Neural cell (in vitro differentiated cells): ENCODE results near the gene PRKCZ. TPM values are rescaled to one million over a fixed set of nuclear protein-coding genes. Genes with fewer than 3 reads are reported as not detected.

Experiments
- H2AFZ ChIP-seq: fragments of 200-600, 300-800 bp; sonication (generic), shearing (Covaris generic); 2 replicates; pipeline ENCODE4 v1.6.0; 2014; ENCODE audit warnings: low read depth, mild to moderate bottlenecking, antibody characterized with exemption, low read length, moderate library complexity
- H3F3A ChIP-seq: fragments of 200-600 bp; shearing (Covaris generic); 2 replicates; pipeline ENCODE4 v1.6.1; 2016; ENCODE audit warnings: mild to moderate bottlenecking, moderate library complexity, mixed read lengths, antibody characterized with exemption, low read length; ENCODE audit not compliant: insufficient read depth, poor library complexity, severe bottlenecking
- H3K27ac ChIP-seq: fragments of 200-600, 300-800 bp; sonication (generic), shearing (Covaris generic); 2 replicates; pipeline ENCODE4 v1.5.1; 2014; ENCODE audit warnings: mild to moderate bottlenecking, low read length, moderate library complexity
- H3K27me3 ChIP-seq: fragments of 300-800, 200-600 bp; sonication (generic), shearing (Covaris generic); 2 replicates; pipeline ENCODE4 v1.6.0; 2014; ENCODE audit warnings: mild to moderate bottlenecking, low read depth, low read length, moderate library complexity; ENCODE audit not compliant: insufficient read depth
- H3K36me3 ChIP-seq: fragments of 300-800, 200-600 bp; sonication (generic), shearing (Covaris generic); 2 replicates; pipeline ENCODE4 v1.5.1; 2014; ENCODE audit warnings: mild to moderate bottlenecking, antibody characterized with exemption, low read length, moderate library complexity; ENCODE audit not compliant: insufficient read depth
- H3K4me2 ChIP-seq: fragments of 300-800, 200-600 bp; sonication (generic), shearing (Covaris generic); 2 replicates; pipeline ENCODE4 v1.6.0; 2014; ENCODE audit warnings: mild to moderate bottlenecking, low read length
- H3K4me3 ChIP-seq: fragments of 300-800, 200-600 bp; sonication (generic), shearing (Covaris generic); 2 replicates; pipeline ENCODE4 v1.5.1; 2014; ENCODE audit warnings: mild to moderate bottlenecking, low read length, moderate library complexity
- H3K79me2 ChIP-seq: fragments of 200-600 bp; shearing (Covaris generic); replicated peaks from 2 replicates; pipeline ENCODE4 v1.6.0; 2014; ENCODE audit warnings: mild to moderate bottlenecking, low read length, moderate library complexity; ENCODE audit not compliant: insufficient read depth
- H3K9ac ChIP-seq: fragments of 300-800, 200-600 bp; sonication (generic), shearing (Covaris generic); 2 replicates; pipeline ENCODE4 v1.6.1; 2016; ENCODE audit warnings: mild to moderate bottlenecking, low read length, mixed read lengths
- H3K9me2 ChIP-seq: fragments of 200-600 bp; shearing (Covaris generic); 2 replicates; pipeline ENCODE4 v1.6.1; 2016; ENCODE audit warnings: mild to moderate bottlenecking, low read length, mixed read lengths; ENCODE audit not compliant: insufficient read depth
- H3K9me3 ChIP-seq: fragments of 200-600, 300-800 bp; sonication (generic), shearing (Covaris generic); 2 replicates; pipeline ENCODE4 v1.6.1; 2016; ENCODE audit warnings: mild to moderate bottlenecking, mixed run types, low read length, moderate library complexity, mixed read lengths
- H4K20me1 ChIP-seq: fragments of 200-600 bp; shearing (Covaris generic); 2 replicates; pipeline ENCODE4 v1.6.1; 2016; ENCODE audit warnings: mild to moderate bottlenecking, mixed run types; ENCODE audit not compliant: insufficient read depth
- EP300 ChIP-seq: fragments of 450-650 bp; conservative IDR thresholded peaks from 2 replicates; pipeline ENCODE4 v1.6.1; 2014; ENCODE audit warnings: antibody characterized with exemption, mild to moderate bottlenecking, moderate library complexity; ENCODE audit not compliant: poor library complexity, severe bottlenecking
- EZH2 ChIP-seq: fragments of 200-600, 300-800 bp; shearing (Covaris generic), sonication (generic); IDR thresholded peaks from 2 replicates; pipeline ENCODE4 v1.6.1; 2014; ENCODE audit warnings: antibody characterized with exemption, low read length, borderline replicate concordance, mild to moderate bottlenecking; ENCODE audit not compliant: insufficient read depth, poor library complexity, severe bottlenecking
- MXI1 ChIP-seq: fragments of 450-650 bp; conservative IDR thresholded peaks from 2 replicates; pipeline ENCODE4 v1.6.1; 2014; ENCODE audit warnings: antibody characterized with exemption, mild to moderate bottlenecking; ENCODE audit not compliant: poor library complexity, severe bottlenecking
- POLR2AphosphoS5 ChIP-seq: IDR thresholded peaks from 2 replicates; pipeline ENCODE4 v1.6.1; 2012
- RAD21 ChIP-seq: fragments of 450-650 bp; conservative IDR thresholded peaks from 2 replicates; pipeline ENCODE4 v1.6.1; 2014; ENCODE audit warnings: antibody characterized with exemption, mild to moderate bottlenecking, moderate library complexity
- TAF1 ChIP-seq: IDR thresholded peaks from 2 replicates; pipeline ENCODE4 v1.6.1; 2012; ENCODE audit warnings: low read depth
- polyA plus RNA-seq: library from polyadenylated mRNA; depleted of rRNA; stranded (reverse); fragments of >200 nt; gene quantifications from 2 replicates; pipeline ENCODE4 v1.2.3, GENCODE V29; 2014
- TF ChIP-seq, protein P1 (sequence below): IDR thresholded peaks from 2 replicates; pipeline ENCODE4 v1.6.1; 2012; ENCODE audit warnings: borderline replicate concordance
- TF ChIP-seq, protein P2 (sequence below): fragments of 450-650 bp; IDR thresholded peaks from 2 replicates; pipeline ENCODE4 v1.5.1; 2014; ENCODE audit warnings: antibody characterized with exemption, mild to moderate bottlenecking, moderate library complexity; ENCODE audit not compliant: poor library complexity, severe bottlenecking

Gene PRKCZ
- polyA plus RNA-seq, 1 donor from 2014 or later: 54.9 TPM

DNA sequence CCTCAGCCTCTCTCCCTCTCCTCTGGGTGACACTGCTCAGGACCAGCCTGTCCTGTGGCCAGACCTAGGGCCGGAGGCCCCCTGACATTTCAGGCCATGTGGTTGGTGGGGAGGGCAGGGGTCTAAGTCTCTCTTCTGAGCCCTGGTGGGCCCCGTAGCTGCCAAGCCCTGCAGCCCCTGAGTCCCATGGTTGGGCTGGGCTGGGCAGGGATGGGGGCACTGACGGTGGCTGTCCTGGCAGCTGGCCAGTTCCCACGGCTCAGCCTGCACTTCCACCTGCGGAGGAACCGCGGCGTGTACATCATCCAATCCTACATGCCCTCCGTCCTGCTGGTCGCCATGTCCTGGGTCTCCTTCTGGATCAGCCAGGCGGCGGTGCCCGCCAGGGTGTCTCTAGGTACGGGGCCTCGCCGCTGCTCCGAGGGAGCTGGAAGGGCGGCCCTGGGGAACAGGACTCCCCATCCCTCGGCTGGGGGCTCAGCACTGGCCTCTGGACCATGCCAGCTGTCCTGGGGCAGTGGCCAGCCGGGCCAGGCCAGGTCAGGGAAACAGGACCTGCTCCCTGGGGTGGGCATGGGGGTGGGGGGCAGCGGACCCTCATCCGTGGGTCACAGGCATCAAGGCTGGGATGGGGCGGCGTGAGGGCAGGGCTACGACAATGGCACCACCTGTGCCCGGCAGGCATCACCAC lies 21.2 kb upstream of the PRKCZ start:
- Histone ChIP-seq H3K79me2 (no peaks in the 10 kb centered on the region), H3K36me3 (no peaks in the 10 kb centered on the region), H2AFZ (no peak overlapping the region), H3K27ac (no peak overlapping the region), H3K9me2 (no peaks in the 10 kb centered on the region), H3K27me3 (no peaks in the 10 kb centered on the region), H3K9me3 (no peaks in the 10 kb centered on the region), H4K20me1 (no peaks in the 10 kb centered on the region), H3K4me3 (no peak overlapping the region), H3K9ac (no peak overlapping the region), H3F3A (no peaks in the 10 kb centered on the region), H3K4me2 (no peak overlapping the region)
- TF ChIP-seq POLR2AphosphoS5: no peak

DNA sequence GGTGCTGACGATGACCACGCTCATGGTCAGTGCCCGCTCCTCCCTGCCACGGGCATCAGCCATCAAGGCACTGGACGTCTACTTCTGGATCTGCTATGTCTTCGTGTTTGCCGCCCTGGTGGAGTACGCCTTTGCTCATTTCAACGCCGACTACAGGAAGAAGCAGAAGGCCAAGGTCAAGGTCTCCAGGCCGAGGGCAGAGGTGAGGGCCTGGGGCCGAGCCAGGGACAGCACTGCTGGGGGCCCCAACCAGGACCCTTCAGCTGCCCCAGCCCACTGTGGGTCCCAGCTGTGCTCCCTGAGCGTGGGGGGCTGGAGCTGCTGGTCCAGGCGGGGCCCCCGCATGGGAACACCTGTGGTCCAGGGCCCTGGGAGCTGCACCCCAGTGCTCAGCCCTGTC lies 20.6 kb upstream of the PRKCZ start:
- Histone ChIP-seq H4K20me1 (no peaks in the 10 kb centered on the region), H2AFZ (no peak overlapping the region), H3F3A (no peaks in the 10 kb centered on the region), H3K79me2 (no peaks in the 10 kb centered on the region), H3K36me3 (no peaks in the 10 kb centered on the region), H3K9me2 (no peaks in the 10 kb centered on the region), H3K4me3 (no peak overlapping the region), H3K27ac (no peak overlapping the region), H3K27me3 (no peaks in the 10 kb centered on the region), H3K9me3 (no peaks in the 10 kb centered on the region), H3K4me2 (no peak overlapping the region), H3K9ac (no peak overlapping the region)
- no peak for TF ChIP-seq POLR2AphosphoS5

DNA sequence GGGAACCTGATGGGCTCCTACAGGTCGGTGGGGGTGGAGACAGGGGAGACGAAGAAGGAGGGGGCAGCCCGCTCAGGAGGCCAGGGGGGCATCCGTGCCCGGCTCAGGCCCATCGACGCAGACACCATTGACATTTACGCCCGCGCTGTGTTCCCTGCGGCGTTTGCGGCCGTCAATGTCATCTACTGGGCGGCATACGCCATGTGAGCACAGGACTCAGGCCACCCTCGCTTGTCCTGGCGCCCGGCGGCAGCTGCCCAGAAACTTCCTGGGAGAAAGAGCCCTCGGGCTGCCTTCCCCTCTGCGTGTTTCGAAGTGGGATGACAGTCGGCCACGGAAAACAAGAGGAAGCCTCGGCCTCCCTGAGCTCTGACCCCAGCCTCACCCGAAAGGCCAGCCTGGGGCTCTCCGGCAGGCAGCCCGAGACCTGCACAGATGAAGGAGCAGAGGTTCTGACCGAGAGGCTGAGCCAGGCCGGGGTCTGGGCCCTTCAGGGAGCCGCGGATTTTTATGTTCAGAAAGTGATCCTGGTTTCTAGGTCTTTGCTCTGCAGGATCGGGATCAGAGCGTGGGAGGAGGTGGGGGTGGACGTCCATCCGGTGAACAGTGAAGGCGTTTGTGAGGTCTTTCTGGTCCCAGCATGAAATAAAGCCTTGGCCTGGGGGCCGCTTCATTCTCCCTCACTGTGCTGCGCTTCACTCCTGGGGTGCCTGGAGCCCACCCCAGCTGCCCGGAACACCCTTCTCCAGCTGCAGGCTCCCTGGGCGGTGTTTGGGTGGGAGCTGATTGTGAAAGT lies 19.9 kb upstream of the PRKCZ start:
- Histone ChIP-seq H3K79me2 (no peaks in the 10 kb centered on the region), H3K4me2 (no peak overlapping the region), H3K4me3 (no peak overlapping the region), H3K9me2 (no peaks in the 10 kb centered on the region), H3K36me3 (no peaks in the 10 kb centered on the region), H3K9me3 (no peaks in the 10 kb centered on the region), H3K27ac (no peak overlapping the region), H3F3A (no peaks in the 10 kb centered on the region), H4K20me1 (no peaks in the 10 kb centered on the region), H2AFZ (no peak overlapping the region), H3K27me3 (no peaks in the 10 kb centered on the region), H3K9ac (no peak overlapping the region)
- TF ChIP-seq MXI1 (no peak), RAD21 (no peak), POLR2AphosphoS5 (no peak), EZH2 (no peak), TAF1 (no peak), EP300 (no peak)
- TF ChIP-seq, protein P1, sequence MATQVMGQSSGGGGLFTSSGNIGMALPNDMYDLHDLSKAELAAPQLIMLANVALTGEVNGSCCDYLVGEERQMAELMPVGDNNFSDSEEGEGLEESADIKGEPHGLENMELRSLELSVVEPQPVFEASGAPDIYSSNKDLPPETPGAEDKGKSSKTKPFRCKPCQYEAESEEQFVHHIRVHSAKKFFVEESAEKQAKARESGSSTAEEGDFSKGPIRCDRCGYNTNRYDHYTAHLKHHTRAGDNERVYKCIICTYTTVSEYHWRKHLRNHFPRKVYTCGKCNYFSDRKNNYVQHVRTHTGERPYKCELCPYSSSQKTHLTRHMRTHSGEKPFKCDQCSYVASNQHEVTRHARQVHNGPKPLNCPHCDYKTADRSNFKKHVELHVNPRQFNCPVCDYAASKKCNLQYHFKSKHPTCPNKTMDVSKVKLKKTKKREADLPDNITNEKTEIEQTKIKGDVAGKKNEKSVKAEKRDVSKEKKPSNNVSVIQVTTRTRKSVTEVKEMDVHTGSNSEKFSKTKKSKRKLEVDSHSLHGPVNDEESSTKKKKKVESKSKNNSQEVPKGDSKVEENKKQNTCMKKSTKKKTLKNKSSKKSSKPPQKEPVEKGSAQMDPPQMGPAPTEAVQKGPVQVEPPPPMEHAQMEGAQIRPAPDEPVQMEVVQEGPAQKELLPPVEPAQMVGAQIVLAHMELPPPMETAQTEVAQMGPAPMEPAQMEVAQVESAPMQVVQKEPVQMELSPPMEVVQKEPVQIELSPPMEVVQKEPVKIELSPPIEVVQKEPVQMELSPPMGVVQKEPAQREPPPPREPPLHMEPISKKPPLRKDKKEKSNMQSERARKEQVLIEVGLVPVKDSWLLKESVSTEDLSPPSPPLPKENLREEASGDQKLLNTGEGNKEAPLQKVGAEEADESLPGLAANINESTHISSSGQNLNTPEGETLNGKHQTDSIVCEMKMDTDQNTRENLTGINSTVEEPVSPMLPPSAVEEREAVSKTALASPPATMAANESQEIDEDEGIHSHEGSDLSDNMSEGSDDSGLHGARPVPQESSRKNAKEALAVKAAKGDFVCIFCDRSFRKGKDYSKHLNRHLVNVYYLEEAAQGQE: no peak
- TF ChIP-seq, protein P2, sequence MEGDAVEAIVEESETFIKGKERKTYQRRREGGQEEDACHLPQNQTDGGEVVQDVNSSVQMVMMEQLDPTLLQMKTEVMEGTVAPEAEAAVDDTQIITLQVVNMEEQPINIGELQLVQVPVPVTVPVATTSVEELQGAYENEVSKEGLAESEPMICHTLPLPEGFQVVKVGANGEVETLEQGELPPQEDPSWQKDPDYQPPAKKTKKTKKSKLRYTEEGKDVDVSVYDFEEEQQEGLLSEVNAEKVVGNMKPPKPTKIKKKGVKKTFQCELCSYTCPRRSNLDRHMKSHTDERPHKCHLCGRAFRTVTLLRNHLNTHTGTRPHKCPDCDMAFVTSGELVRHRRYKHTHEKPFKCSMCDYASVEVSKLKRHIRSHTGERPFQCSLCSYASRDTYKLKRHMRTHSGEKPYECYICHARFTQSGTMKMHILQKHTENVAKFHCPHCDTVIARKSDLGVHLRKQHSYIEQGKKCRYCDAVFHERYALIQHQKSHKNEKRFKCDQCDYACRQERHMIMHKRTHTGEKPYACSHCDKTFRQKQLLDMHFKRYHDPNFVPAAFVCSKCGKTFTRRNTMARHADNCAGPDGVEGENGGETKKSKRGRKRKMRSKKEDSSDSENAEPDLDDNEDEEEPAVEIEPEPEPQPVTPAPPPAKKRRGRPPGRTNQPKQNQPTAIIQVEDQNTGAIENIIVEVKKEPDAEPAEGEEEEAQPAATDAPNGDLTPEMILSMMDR: no peak
